ENCODE measurements around the gene SLC9A5. TPM values are rescaled to one million over a fixed set of nuclear protein-coding genes. Genes with fewer than 3 reads are reported as not detected.

The SLC9A5 gene
- total RNA-seq, 1 experiment from 2014 or later, result 5.6 TPM

DNA sequence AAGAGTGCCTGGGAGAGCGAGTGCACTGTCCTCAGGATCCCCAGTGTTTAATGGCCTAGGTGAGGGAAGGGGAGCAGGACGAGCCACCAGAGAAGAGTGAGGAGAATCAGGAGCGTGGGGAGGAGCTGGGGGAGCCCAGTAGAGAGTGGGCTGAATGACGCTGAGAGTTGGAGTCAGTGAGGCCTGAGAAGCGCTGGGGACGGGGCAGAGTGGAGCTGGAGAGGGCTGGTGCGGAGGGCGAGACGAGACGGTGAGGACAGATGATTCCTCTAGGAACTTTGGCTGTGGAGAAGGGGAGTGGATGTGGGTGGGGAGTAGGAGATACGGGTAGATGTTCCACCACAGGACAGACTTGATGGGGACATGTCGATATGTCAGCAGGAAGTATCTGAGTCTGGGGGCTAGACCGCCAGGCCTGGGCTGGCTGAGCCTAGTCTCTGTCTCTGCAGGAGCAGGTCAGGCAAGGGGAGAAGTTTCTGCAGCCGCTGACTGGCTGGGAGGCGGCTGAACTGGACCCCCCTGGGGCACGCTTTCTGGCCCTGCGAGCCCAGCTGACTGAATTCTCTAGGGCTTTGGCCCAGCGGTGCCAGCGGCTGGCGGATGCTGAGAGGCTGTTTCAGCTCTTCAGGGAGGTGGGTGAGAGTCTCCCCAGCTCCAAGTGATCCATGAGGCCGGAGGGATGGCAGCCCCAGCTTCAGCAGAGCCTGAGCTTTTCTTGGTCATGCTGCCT, 35.2 kb downstream of the SLC9A5 start:
- Histone ChIP-seq H4K20me1 (ENCODE audit: insufficient read depth) (no peaks in the 10 kb centered on the region), H3K4me3 (replicated peaks in 1 of 2; ENCODE audit: low read depth in 1 of 2, low read length in 2 of 2) (no peak overlapping the region), H3K79me2 (ENCODE audit: insufficient read depth, low read length) (no peaks in the 10 kb centered on the region), H3K9me2 (ENCODE audit: insufficient read depth) (no peaks in the 10 kb centered on the region), H2AFZ (ENCODE audit: low read depth, low read length, poor library complexity, severe bottlenecking) (no peak overlapping the region), H3K4me1 (ENCODE audit: control insufficient read depth in 1 of 2, insufficient read depth in 2 of 2, low read length in 2 of 2) (peaks cover 10 to 16% of the 10 kb centered on the region in 2 experiments), H3K4me2 (ENCODE audit: low read length) (no peak overlapping the region), H3K27ac (ENCODE audit: low read depth, low read length) (no peak overlapping the region), H3K9me3 (ENCODE audit: control insufficient read depth in 1 of 2, insufficient read depth in 1 of 2, low read depth in 1 of 2, low read length in 2 of 2) (no peaks in the 10 kb centered on the region), H3K27me3 (ENCODE audit: insufficient read depth, low read length) (no peaks in the 10 kb centered on the region), H3K36me3 (ENCODE audit: control insufficient read depth in 1 of 2, insufficient read depth in 2 of 2, low read length in 2 of 2) (peaks cover 3 to 5% of the 10 kb centered on the region in 2 experiments; a peak in 2 of 4 replicates), H3K9ac (ENCODE audit: low read length) (no peak overlapping the region)
- DNase-seq (ENCODE audit: low read depth, low spot score), result no peak
- BruUV-seq (replicated peaks), result no TSS peak
- TF ChIP-seq EZH2phosphoT487 (IDR thresholded peaks at IDR 0.05; ENCODE audit: borderline replicate concordance), result no peak
- no peak for TF ChIP-seq CEBPB (IDR thresholded peaks at IDR 0.05; ENCODE audit: low read depth)
- TF ChIP-seq, protein P1, sequence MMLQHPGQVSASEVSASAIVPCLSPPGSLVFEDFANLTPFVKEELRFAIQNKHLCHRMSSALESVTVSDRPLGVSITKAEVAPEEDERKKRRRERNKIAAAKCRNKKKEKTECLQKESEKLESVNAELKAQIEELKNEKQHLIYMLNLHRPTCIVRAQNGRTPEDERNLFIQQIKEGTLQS (IDR thresholded peaks at IDR 0.05), result no peak
- TF ChIP-seq ZFX (IDR thresholded peaks at IDR 0.05), result no peak
- no peak for TF ChIP-seq ZBTB33 (IDR thresholded peaks at IDR 0.05; ENCODE audit: extremely low read depth, insufficient replicate concordance, low read length)
- no peak for TF ChIP-seq CBX3 (IDR thresholded peaks at IDR 0.05; ENCODE audit: low read depth)
- RAD21 ChIA-PET (ENCODE audit: low non-redundant PET in 1 of 2, low total read pairs in 2 of 2, uncharacterized antibody in 2 of 2, unreplicated experiment in 2 of 2), result no interaction called here
- POLR2A ChIA-PET, result interaction anchor here (1.5 kb wide), 1 partner anchor 37 kb away, joined by 4 read pairs; the partner anchor contains the start of gene FHOD1
- intact Hi-C loops (cut with micrococcal nuclease), result no loop called here
- CTCF ChIA-PET, result interaction anchor here (2.0 kb wide), 1 partner anchor 24 kb away, joined by 6 read pairs; no protein-coding TSS in a partner anchor
- ATAC-seq, result no peak

Measured in HCT116 (cell line).